Vagina (tissue), 2 donors: Measurements from ENCODE around the gene COL5A1. TPM values are rescaled to one million over a fixed set of nuclear protein-coding genes. Genes with fewer than 3 reads are reported as not detected.
A peak's percentile ranks its signal among the peaks of the same experiment; 100 is the strongest.

Source experiments
- DNase-seq, 2 donors: peaks; one replicate each; pipeline ENCODE4 v3.0.0-alpha.2; 2017; ENCODE audit errors: extremely low spot score in 2 of 2
- H3K27ac ChIP-seq: fragments of 200-600 bp; sonication (generic); one replicate; pipeline ENCODE4 v1.5.1; 2019
- H3K27me3 ChIP-seq: fragments of 200-600 bp; sonication (generic); one replicate; pipeline ENCODE4 v1.5.1; 2019
- H3K36me3 ChIP-seq, 2 donors: fragments of 200-600 bp; sonication (generic); one replicate each; pipeline ENCODE4 v1.5.1; 2017 to 2019
- H3K4me1 ChIP-seq: fragments of 200-600 bp; sonication (generic); one replicate; pipeline ENCODE4 v1.5.1; 2019
- H3K4me3 ChIP-seq, 2 donors: fragments of 200-600 bp; sonication (generic); 1 replicate in 1 of 2; 2 replicates in 1 of 2; pipeline ENCODE4 v1.5.1; 2016 to 2019
- H3K9me3 ChIP-seq: fragments of 200-600 bp; sonication (generic); one replicate; pipeline ENCODE4 v1.5.1; 2019
- CTCF ChIP-seq, 3 experiments: fragments of 450-650 bp in 2 of 3; fragments of 200-600 bp in 1 of 3; sonication (generic) in 1 of 3; IDR thresholded peaks; one replicate each; pipeline ENCODE4 v1.5.1; 2017 to 2019; ENCODE audit warnings: antibody characterized with exemption in 3 of 3, mild to moderate bottlenecking in 2 of 3, moderate library complexity in 2 of 3
- POLR2A ChIP-seq, 2 donors: fragments of 450-650 bp; IDR thresholded peaks; one replicate each; pipeline ENCODE4 v1.6.1; 2017; ENCODE audit warnings: antibody characterized with exemption in 2 of 2, mild to moderate bottlenecking in 2 of 2, moderate library complexity in 2 of 2
- POLR2AphosphoS5 ChIP-seq, 2 donors: sonication (generic); formaldehyde crosslinking; IDR thresholded peaks; one replicate each; pipeline ENCODE4 v1.9.0; 2017; ENCODE audit warnings: antibody characterized with exemption in 2 of 2, mild to moderate bottlenecking in 2 of 2, low read depth in 1 of 2; ENCODE audit not compliant: insufficient read depth in 1 of 2
- intact Hi-C: fragments of 100-400 bp; cut with DNase I; formaldehyde crosslinking; loops from one replicate; pipeline ENCODE4 v1.15.1; 2023
- total RNA-seq: library from RNA; depleted of rRNA; stranded (reverse); fragments of >200 nt; gene quantifications from one replicate; pipeline ENCODE4 v1.2.3, GENCODE V29; 2016

COL5A1 gene
- total RNA-seq, 1 donor from 2014 or later, result 36.6 TPM

GRCh38 chr9:134889386-134890154, 248.0 kb downstream of the COL5A1 start:
- no peak for TF ChIP-seq POLR2AphosphoS5 (IDR thresholded peaks at IDR 0.05; ENCODE audit: insufficient read depth in 1 of 2, low read depth in 1 of 2)
- TF ChIP-seq CTCF (IDR thresholded peaks at IDR 0.05), result no peak
- no peak for TF ChIP-seq POLR2A (IDR thresholded peaks at IDR 0.05)
- Histone ChIP-seq H3K4me3 (no peak overlapping the region), H3K27me3 (no peaks in the 10 kb centered on the region), H3K36me3 (no peaks in the 10 kb centered on the region), H3K27ac (no peak overlapping the region), H3K4me1 (no peaks in the 10 kb centered on the region), H3K9me3 (no peaks in the 10 kb centered on the region)
- intact Hi-C loops, result no loop called here
- peak in 1 of 2 donors; percentile 72 for DNase-seq

- no peaks in the 10 kb centered on the region for H3K36me3 ChIP-seq
- H3K27me3 ChIP-seq, result no peaks in the 10 kb centered on the region
- intact Hi-C loops, result no loop called here
- TF ChIP-seq CTCF (IDR thresholded peaks at IDR 0.05) (no peak), POLR2A (IDR thresholded peaks at IDR 0.05) (no peak), POLR2AphosphoS5 (IDR thresholded peaks at IDR 0.05; ENCODE audit: insufficient read depth in 1 of 2, low read depth in 1 of 2) (no peak)
- H3K27ac ChIP-seq, result no peak overlapping the region
- DNase-seq, result peak in 1 of 2 donors; percentile 79
- H3K4me3 ChIP-seq, result no peak overlapping the region
- H3K9me3 ChIP-seq, result no peaks in the 10 kb centered on the region
- peaks cover 2% of the 10 kb centered on the region for H3K4me1 ChIP-seq
These were observed 248.5 kb downstream of the COL5A1 start for GRCh38 chr9:134890155-134890495.

GRCh38 chr9:134891053-134891452, 249.4 kb downstream of the COL5A1 start:
- DNase-seq, result no peak
- H3K4me1 ChIP-seq, result peaks cover 11% of the 10 kb centered on the region

GRCh38 chr9:134891713-134892112, 250.1 kb downstream of the COL5A1 start:
- H3K27me3 ChIP-seq, result no peaks in the 10 kb centered on the region
- no peak overlapping the region for H3K27ac ChIP-seq
- H3K4me1 ChIP-seq, result peaks cover 18% of the 10 kb centered on the region
- no peak for TF ChIP-seq POLR2A (IDR thresholded peaks at IDR 0.05)
- TF ChIP-seq CTCF (IDR thresholded peaks at IDR 0.05), result no peak
- TF ChIP-seq POLR2AphosphoS5 (IDR thresholded peaks at IDR 0.05; ENCODE audit: insufficient read depth in 1 of 2, low read depth in 1 of 2), result no peak
- DNase-seq, result peak; percentile 44 to 67
- intact Hi-C loops, result no loop called here
- no peaks in the 10 kb centered on the region for H3K36me3 ChIP-seq
- H3K9me3 ChIP-seq, result no peaks in the 10 kb centered on the region
- no peak overlapping the region for H3K4me3 ChIP-seq

More at GRCh38 chr9:134891053-134891452, 249.4 kb downstream of the COL5A1 start:
- Histone ChIP-seq H3K36me3 (no peaks in the 10 kb centered on the region), H3K27me3 (no peaks in the 10 kb centered on the region), H3K4me3 (no peak overlapping the region), H3K9me3 (no peaks in the 10 kb centered on the region), H3K27ac (no peak overlapping the region)
- TF ChIP-seq POLR2A (IDR thresholded peaks at IDR 0.05) (no peak), CTCF (IDR thresholded peaks at IDR 0.05) (no peak), POLR2AphosphoS5 (IDR thresholded peaks at IDR 0.05; ENCODE audit: insufficient read depth in 1 of 2, low read depth in 1 of 2) (no peak)
- intact Hi-C loops, result no loop called here

- H3K27me3 ChIP-seq, result no peaks in the 10 kb centered on the region
- no peaks in the 10 kb centered on the region for H3K9me3 ChIP-seq
- no peak overlapping the region for H3K27ac ChIP-seq
- intact Hi-C loops, result no loop called here
- TF ChIP-seq POLR2AphosphoS5 (IDR thresholded peaks at IDR 0.05; ENCODE audit: insufficient read depth in 1 of 2, low read depth in 1 of 2), result no peak
- DNase-seq, result peak; percentile 80 to 95
- H3K4me1 ChIP-seq, result peaks cover 23% of the 10 kb centered on the region
- no peak overlapping the region for H3K4me3 ChIP-seq
- no peaks in the 10 kb centered on the region for H3K36me3 ChIP-seq
These were observed 250.6 kb downstream of the COL5A1 start for GRCh38 chr9:134892221-134892620.
